ENCODE results near the gene GALNT16.
"Not testable (repeated sequence)": the region's sequence is repeated elsewhere in the genome, so short reads cannot be mapped to it uniquely, and the experiment has no call there.

Gene GALNT16

GRCh38 chr14:69363964-69364363 is 104.0 kb downstream of the GALNT16 start:
- DNase-seq (ENCODE audit: low read depth): no peak

DNA sequence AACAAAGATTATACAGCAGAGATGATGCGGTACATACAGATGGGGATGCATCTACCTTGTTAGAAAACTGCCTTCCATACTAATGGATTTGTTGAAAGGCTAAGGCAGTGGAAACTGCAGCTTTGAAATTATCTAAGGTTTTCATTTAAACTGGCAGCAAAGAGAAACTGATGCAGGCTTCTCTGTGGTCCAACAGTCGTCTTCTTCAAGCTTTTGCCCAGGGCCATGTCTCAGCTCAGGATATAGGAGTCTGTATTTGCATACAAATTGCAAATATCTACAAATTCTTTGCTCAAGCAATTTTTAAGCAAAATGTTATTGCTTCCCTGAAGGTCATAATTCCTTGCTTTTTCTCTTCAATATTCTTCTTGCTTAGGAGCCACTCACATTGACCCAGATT is 104.4 kb downstream of the GALNT16 start:
- DNase-seq (ENCODE audit: low read depth): no peak

GRCh38 chr14:69366069-69366468 is 106.1 kb downstream of the GALNT16 start:
- no peak for DNase-seq (ENCODE audit: low read depth)

DNA sequence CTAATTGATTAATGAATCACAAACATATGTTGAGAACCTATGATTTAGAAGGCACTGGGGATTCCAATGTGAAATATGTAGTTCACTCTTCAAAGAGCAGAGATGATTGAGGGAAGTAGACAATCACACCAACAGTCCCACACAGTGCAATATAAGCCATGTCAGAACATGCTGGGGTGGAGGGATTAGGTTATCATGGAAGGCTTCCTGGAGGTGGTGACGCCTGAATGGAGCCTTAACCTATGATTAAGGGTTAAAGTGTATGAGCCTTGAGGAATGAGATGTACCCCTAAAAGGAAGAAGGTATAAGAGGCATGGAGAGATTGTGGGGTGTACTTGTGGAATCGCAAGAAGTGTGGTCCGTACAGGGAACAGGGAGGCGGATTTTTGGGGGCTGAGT is 106.8 kb downstream of the GALNT16 start:
- DNase-seq (ENCODE audit: low read depth): no peak

- DNase-seq (ENCODE audit: low read depth): no peak
Measured at GRCh38 chr14:69368381-69368780, 108.4 kb downstream of the GALNT16 start.

DNA sequence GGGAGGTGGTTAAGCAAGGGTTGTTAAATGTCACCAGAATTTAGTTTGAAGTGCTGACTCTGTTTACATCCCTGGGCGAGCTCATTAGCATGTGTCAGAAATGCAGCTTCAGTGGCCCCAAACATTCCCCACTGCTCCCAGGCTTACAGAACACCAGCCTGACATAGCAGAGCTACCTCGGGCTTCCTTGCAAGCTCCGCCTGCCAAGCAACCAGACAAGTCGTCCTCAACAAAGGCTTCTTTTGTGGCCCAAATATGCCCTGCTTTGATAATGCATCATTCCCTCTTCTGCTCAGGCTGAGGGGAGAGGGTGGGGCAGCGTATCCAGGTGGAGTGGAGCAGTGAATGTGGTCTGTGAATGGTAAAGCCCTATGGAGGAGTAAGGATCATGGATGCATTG is 110.1 kb downstream of the GALNT16 start:
- no peak for DNase-seq (ENCODE audit: low read depth)

DNA sequence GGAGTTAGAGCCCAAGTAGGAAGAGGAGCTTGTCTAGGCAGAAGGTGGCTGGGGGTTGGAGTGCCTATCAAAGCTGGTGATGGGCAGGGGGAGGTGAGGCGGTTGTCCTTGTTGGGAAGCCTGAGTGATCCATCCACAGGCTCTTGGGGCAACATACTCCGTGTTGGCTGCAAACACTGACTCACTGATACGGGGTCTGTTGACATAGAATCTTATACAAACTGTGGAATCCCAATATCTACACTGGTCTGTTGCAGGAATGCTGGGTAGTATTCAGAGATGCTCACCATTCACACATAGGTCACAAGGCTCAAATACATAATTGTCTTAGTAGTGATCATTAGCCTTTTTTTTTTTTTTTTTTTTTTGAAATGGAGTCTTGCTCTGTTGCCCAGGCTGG is 112.2 kb downstream of the GALNT16 start:
- no peak for DNase-seq (ENCODE audit: low read depth)

GRCh38 chr14:69373104-69373503 is 113.1 kb downstream of the GALNT16 start:
- no peak for DNase-seq (ENCODE audit: low read depth)

- no peak for DNase-seq (ENCODE audit: low read depth)
Measured at GRCh38 chr14:69374235-69374634, 114.3 kb downstream of the GALNT16 start.

GRCh38 chr14:69375182-69375581 is 115.2 kb downstream of the GALNT16 start:
- no peak for DNase-seq (ENCODE audit: low read depth)

GRCh38 chr14:69375722-69376121 is 115.8 kb downstream of the GALNT16 start:
- DNase-seq (ENCODE audit: low read depth): no peak

DNA sequence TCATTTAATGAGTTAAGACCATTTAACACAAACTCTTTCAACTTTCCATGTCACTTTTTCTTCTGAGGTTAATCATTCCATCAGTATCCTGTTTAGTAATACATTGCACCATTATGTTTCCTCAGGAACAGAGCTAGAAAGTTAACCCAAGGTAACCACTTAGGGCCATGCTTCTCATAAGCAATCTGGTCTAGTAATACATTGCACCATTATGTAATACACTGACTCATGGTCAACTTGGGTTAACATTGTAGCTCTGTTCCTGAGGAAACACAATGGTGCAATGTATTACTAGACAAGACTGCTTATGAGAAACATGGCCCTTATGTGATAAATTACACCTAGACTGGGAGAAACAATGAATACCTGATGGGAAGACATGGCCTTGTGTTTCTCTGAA is 116.5 kb downstream of the GALNT16 start:
- DNase-seq (ENCODE audit: low read depth): no peak

- DNase-seq (ENCODE audit: low read depth): no peak
Measured at GRCh38 chr14:69378274-69378673, 118.3 kb downstream of the GALNT16 start.

- DNase-seq (ENCODE audit: low read depth): no peak
Measured at GRCh38 chr14:69387311-69387710, 127.4 kb downstream of the GALNT16 start.

- not testable (repeated sequence) for DNase-seq (ENCODE audit: low read depth)
Measured at GRCh38 chr14:69391400-69391799, 131.4 kb downstream of the GALNT16 start.

- no peak for DNase-seq (ENCODE audit: low read depth)
Measured at GRCh38 chr14:69392481-69392880, 132.5 kb downstream of the GALNT16 start.

DNA sequence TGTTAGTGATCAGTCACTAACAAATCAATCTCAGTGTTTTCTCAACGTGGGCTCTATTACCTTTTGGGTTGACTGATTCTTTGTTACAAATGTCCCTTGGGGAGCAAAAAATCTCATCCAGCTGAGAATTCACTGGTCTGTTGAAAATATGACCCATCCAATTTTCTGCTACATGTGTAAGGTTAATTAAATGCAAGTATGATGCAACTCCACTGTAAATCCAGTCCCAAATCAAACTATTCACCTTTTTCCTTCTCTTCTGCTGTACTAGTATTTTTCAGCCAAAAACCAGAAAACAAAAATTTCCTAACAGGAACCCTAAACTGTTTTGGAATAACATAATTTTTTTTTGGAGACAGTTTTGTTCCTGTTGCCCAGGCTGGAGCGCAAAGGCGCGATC is 136.0 kb downstream of the GALNT16 start:
- DNase-seq (ENCODE audit: low read depth): no peak

DNA sequence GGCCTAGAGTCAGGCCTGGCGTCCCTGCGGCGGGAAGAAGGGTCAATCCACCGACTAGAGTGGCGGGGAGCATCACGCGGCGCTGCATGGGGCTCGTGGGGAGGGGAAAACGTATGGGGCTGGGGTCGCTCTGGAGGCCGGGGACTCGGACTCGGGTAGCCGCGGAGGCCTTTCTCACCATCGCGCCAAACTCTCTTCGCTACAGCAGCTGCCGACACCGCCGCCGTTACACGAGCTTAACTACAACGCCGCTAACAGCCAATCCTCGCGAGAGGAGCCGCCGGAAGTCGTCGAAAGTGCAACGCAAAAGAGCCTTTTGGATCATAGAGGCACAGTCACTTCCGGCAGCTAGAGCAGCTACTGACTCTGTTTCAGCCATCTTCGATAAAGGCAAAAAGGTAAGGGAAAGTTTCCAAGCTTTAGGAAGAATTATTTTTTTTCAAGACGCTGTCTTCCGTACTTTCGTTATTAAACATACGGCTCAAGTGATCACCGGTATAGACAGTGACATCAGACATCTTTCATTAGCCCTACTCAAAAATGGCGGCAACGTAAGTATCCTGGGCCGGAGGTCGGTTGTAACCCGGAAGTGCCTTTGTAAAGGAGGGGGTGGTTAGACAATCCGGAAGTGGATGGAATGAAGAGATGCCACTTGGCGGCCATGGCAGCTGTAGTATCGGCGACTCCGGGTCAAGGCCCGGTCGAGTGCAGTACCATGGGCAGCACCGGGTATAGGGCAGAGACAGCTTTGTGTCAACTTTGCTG is 138.3 kb downstream of the GALNT16 start, which contains the start of the genes ERH and SLC39A9:
TSS of gene ERH (minus strand) at position 247 of the 765 bp plus-strand sequence. CDS start at position 181, 66 bp downstream.
TSS of gene SLC39A9 (plus strand) at position 640 of the 765 bp plus-strand sequence. CDS start 678 bp downstream, outside the sequence.
- peak; percentile 90 for DNase-seq (ENCODE audit: low read depth)

DNA sequence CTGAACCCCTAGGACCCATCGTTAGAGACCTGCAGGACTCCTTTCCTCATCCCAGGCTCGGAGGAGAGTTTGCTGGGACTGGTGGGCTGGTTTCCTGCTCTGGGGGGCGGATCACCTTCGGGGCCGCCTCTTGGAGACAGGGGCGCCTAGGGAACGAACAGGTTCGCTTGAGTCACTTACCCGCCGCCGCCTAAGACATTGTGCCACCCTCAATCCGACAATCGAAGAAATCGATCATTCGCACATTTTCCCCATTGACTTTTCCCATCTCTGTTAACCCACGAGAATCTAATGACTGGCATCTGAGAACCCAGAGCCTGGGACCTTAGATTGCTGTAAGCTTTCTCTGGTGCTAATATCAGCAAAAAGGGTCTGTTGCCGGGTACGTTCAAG is 138.9 kb downstream of the GALNT16 start:
- DNase-seq (ENCODE audit: low read depth): peak; percentile 43

DNA sequence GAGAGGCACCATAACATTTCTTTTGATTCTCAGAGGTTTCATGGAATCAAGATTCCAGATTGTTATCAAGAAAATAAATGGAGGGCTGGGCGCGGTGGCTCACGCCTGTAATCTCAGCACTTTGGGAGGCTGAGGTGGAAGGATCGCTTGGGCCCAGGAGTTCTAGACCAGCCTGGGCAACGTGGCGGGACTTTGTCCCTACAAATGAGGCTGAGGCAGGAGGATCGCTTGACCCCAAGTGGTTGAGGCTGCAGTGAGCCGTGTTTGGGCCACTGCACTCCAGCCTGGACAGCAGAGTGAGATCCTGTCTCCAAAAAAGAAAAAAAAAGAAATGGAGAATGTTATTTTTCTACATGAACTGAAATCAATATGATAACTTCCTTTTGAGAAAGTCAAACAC is 139.8 kb downstream of the GALNT16 start:
- no peak for DNase-seq (ENCODE audit: low read depth)

DNA sequence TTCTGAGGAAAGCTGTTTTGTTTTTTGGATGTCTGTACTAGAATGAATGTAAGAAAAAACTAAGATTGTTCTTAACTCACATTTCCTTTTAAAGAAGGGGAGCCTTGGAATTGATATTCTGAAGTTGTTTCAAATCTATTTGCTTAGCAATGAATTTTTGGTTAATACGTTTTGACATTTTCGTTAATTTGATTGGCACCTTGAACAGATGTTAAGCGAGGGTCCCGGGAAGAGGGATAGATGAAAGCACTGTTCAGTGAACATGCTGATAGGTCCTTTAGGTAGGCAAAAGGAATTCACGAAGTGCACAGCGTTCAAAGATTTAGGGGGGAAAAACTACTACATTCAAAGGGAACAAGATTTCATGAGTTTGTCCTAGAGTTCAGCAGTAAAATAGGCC is 140.2 kb downstream of the GALNT16 start:
- DNase-seq (ENCODE audit: low read depth): no peak

- no peak for DNase-seq (ENCODE audit: low read depth)
Measured at GRCh38 chr14:69401841-69402240, 141.9 kb downstream of the GALNT16 start.

DNA sequence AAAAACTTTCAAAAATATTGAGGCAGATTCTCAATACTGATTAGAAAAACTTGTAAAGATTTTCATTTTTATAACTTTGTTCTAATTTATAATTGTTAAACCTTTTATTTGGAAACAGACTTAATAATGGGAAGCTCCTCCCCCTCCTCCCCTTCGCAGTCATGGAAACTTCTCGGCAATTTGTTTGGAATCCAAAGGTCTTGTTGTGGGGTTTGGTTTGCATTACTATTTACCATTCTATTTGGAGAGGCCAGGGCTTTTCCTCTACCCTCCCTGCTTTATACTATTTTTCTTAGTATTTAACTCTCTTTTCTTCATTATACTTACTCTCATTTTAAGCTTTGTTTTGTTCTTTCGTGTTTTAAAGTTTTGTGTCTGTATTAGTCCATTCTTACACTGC is 144.5 kb downstream of the GALNT16 start:
- DNase-seq (ENCODE audit: low read depth): no peak

DNA sequence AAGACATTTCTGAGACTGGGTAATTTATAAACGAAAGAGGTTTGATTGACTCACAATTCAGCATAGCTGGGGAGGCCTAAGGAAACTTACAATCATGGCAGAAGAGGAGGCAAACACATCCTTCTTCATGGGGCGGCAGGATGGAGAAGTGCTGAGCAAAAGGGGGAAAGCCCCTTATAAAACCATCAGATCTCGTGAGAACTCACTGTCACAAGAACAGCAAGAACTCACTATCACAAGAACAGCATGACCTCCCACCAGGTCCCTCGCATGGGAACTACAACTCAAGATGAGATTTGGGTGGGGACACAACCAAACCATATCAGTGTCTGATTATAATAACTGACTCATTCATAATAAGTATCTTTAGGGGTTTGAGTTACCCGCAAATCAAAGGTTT is 144.9 kb downstream of the GALNT16 start:
- DNase-seq (ENCODE audit: low read depth): no peak

Measured in stimulated activated CD4-positive, alpha-beta T cell treated with anti-CD3 and anti-CD28 coated beads, Interleukin-2, amount 100 ng/mL, for 4 hours (primary cell).